Peyer's patch (tissue), 4 donors: ENCODE measurements around the gene GTF3A.

Experiments used
- CTCF ChIP-seq, 6 experiments: fragments of 450-650 bp in 4 of 6; fragments of 200-600 bp in 2 of 6; sonication (generic) in 1 of 6; IDR thresholded peaks; one replicate each; pipeline ENCODE4 v1.5.1; 2017 to 2019; ENCODE audit warnings: antibody characterized with exemption in 6 of 6, mild to moderate bottlenecking in 3 of 6, moderate library complexity in 1 of 6
- POLR2A ChIP-seq, 2 donors: fragments of 450-650 bp; IDR thresholded peaks; one replicate each; pipeline ENCODE4 v1.5.1; 2017; ENCODE audit warnings: antibody characterized with exemption in 2 of 2, mild to moderate bottlenecking in 2 of 2, moderate library complexity in 2 of 2

- TF ChIP-seq CTCF (IDR thresholded peaks at IDR 0.05) (no peak), POLR2A (IDR thresholded peaks at IDR 0.05) (no peak)
Observed at GRCh38 chr13:27395007-27395510, 29.4 kb upstream of the GTF3A start.
